ENCODE measurements around the gene ARHGEF3.

DNA sequence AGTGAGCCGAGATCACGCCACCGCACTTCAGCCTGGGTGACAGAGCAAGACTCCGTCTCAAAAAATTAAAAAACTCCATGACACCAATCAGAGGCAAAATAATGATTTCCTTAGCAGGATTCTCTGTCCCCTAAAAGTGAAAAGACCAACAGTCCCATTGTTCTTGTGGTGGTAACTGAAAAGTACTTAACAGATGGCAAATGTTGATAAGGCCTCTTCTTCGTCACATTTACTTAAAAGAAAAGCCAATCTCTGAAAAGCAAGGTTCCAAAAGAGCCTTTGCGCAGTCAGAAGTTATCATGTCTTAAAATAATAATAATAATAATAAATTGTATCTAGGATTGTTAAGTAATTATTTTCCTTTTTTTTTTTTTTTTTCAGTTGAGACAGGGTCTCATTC, 62.7 kb downstream of the ARHGEF3 start:
- TF ChIP-seq CTCF (IDR thresholded peaks at IDR 0.05 in 4 of 5, conservative IDR thresholded peaks at IDR 0.05 in 1 of 5) (no peak), POLR2A (IDR thresholded peaks at IDR 0.05) (no peak)
